NCI-H128 (cell line): ENCODE results near the gene LITAF.
A peak's percentile ranks its signal among the peaks of the same experiment; 100 is the strongest.
"Not testable (repeated sequence)": the region's sequence is repeated elsewhere in the genome, so short reads cannot be mapped to it uniquely, and the experiment has no call there.

Experiments
- DNase-seq: peaks from one replicate; lab custom pipeline; 2025; ENCODE audit not compliant: unreplicated experiment; lab: John Stamatoyannopoulos, UW

Gene LITAF

GRCh38 chr16:11621539-11621919, 34.8 kb upstream of the LITAF start:
- no peak for DNase-seq

DNA sequence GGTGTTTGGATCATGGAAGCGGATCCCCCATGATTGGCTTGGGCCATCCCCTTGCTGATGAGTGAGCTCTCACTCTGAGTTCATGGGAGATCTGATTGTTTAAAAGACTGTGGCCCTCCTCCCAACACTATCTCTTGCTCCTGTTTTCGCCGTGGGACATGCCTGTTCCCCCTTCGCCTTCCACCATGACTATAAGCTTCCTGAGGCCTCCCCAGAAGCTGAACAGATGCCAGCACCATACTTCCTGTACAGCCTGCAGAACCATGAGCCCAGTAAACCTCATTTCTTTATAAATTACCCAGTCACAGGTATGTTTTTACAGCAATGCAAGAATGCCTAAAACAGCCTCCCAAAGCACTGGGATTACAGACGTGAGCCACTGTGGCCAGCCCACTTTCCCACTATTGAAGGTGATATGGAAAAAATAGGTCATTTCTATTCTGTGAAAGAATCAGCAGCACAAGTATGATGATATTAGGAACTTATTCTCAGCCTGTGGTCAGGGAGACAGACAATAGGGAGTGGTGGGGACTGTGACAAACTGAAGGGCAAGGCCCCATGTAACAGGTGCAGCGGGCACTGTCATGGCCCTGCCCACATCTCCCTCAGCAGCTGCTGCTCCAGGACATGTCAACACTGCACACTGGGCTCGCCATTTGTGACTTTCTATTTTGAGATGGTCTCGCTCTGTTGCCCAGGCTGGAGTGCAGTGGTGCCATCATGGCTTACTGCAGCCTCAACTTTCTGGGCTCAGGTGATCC, 33.7 kb upstream of the LITAF start:
- no peak for DNase-seq

DNA sequence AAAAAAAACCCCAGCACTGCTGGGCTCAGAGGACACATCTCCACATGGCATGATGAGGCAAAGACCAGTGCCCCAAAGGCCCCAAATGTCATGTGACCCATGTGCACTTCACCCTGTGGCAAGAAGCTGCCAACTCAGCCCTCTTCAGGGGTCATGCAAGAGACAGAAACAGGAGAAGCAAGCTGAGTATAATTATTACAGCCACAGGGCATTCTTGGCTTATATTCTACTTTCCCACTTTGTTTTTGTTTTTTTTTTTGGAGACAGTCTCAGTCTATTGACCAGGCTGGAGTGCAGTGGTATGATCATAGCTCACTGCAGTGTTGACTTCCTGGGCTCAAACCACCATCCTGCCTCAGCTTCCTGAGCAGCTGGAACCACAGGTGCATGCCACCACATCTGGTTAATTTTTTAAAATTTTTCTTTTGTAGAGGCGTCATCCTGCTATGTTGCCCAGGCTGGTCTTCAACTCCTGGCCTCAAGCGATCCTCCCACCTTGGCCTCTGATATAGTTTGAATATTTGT, 32.7 kb upstream of the LITAF start:
- no peak for DNase-seq

GRCh38 chr16:11618107-11618717, 31.5 kb upstream of the LITAF start:
- DNase-seq, result no peak

- no peak for DNase-seq
Observed at GRCh38 chr16:11615748-11616447, 29.2 kb upstream of the LITAF start.

DNA sequence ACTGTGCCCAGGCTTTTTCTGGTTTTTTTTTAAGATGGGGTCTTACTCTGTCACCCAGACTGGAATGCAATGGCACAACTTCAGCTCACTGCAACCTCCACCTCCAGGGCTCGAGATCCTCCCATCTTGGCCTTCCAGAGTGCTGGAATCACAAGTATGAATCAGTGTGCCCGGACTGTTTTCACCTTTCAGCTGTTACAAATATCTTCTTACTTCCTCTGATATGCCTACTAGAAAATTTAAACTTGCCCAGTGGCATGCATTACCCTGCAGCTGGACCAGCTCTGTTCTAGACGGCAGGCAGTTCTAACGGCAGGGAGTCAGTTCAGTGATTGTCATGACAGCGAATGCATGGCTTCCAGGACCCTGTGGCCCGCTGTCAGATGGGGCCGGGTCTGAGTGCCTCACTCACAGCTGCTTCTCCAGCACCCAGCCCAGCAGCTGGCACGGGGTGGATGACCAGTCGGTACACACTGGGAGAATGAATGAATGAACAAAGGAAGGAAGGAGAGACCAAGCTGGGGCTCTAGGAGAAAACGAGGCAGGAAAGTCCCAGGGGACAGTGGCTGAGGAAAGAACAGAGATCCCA, 28.0 kb upstream of the LITAF start:
- DNase-seq, result no peak

- no peak for DNase-seq
Observed at GRCh38 chr16:11613381-11614303, 26.9 kb upstream of the LITAF start.

DNA sequence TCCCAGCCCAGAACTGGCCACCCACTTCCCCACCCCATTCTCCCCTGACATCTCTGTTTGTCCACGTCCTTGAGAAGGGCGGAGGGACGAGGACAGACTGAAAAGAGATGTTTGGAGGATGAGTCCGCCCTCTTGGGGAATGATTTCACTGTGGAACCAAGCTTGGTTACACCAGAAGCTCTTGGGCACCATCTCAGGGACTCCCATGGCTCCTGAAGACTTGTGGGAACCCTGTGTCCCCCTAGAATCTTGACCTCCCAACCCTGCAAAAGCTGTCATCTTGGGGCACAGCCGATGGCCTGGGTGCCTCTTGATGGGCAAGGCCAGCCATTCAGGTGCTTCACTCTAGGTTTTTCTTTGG, 25.9 kb upstream of the LITAF start:
- DNase-seq, result no peak

DNA sequence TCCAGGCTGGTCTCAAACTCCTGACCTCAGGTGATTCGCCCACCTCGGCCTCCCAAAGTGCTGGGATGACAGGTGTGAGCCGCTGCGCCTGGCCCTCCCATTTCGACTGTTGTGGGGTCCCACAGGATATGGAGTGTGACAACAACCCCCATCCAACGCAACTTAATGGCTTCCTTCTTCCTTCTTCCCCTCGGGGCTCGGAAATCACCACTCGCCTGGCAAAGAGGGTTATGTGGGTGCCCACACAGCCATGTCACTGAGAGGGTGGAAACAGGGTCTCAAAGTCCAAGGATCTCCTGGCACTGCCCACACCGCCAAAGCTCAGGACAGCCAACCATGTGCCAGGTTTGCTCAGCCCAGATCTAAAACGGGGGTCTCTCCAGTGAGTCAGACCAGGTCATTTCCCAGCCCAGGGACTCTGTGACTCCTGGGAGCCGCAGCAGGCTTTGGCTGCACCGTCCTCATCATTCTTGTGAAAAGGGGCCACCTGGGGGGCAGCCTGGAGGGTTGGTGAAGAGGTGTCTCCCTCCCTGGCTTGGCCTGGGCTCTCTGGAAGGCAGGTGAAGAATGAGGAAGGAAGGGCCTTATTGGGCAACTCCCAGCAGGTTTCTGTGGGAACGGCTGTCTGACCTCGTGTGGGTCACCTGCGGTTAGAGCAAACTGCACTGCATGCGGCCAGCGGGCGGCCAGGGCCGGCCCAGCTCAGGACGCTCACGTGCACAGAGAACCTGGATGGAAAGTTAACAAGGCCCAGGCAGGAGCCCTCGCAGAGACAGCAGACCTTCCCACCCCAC, 25.3 kb upstream of the LITAF start:
- no peak for DNase-seq

DNA sequence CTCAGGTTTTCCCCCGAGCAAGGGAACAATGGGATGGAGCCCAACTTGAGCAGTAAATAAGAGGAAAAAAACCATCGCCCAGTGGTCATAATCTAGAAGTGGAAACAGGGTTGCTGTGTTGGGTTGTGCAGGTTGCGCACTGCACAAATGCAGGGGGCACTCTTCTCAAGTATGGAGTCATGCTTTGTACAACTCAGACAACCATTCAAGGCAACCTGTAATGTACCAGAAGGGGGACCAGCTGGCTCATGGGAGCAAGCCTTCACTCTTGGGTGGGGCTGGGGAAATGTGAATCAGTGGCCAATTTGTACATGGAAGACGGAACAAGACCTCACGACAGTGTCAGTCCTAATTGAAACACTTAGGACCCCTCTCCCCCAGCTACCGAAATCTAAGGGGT, 23.9 kb upstream of the LITAF start:
- DNase-seq, result no peak

DNA sequence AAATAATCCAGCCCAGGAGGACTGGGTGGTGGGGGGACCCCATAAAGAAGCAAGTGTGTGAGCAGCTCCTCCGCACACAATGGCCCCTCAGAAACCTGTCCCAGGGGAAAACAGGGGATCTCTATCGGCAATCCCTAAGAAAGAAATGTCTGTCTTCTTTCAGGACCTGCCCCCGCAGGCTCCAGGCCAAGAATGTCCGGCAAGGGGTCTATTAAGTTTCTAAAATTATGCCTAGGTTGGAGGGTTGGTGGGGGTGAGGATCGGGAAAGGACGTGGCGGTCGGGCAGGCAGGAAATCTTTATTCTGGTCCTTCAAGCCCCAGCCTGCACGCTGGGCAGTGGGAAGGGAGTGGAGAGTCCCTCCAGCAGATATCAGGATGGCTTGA, 23.4 kb upstream of the LITAF start:
- no peak for DNase-seq

DNA sequence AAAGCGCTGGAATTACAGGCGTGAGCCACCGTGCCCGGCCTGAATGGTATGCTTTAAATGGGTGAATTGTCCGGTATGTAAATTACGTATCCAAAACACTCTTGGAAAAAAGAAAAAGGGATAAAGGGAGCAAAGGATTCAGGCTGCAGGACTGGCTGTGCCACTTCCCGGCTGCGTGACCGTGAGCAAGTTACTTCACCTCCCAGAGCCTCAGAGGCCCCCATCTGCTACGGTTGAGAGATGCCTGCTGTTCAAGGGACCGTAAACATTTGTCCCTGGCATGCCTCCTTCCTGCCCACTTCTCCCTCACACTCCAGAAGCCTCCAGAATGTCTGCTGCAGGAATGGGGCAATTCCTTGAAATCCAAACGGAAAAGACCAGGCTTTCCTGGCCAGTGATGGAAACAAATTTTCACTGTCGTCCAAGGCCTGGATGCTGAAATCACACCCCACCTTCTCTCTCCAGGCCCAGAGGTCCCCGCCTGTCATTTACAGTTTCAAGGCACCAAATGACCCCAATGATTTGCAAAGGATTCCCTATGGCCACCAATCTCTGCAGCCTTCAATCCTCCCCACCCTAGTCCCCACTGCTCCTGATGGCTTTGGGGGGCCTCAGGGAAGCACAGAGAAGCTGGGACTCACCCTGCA, 22.9 kb upstream of the LITAF start:
- DNase-seq, result no peak

DNA sequence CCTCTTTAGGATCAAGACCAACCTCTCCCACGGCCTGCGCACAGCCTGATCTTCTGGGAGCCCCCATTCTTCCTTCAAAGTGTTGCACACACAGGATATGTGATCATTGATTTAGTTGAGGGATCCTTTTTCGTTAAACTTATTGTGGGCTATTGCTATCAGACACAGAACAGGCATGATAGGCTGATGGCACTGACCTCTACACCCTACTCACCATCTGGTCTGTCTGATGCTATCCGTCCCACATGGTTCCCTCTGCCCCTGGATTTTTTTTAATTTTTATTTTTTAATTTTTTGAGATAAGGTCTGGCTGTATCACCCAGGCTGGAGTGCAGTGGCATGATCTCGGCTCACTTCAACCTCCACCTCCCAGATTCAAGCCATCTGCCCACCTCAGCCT, 19.2 kb upstream of the LITAF start:
- no peak for DNase-seq

GRCh38 chr16:11605564-11605886, 18.8 kb upstream of the LITAF start:
- DNase-seq, result no peak

- no peak for DNase-seq
Observed at GRCh38 chr16:11604783-11605563, 18.3 kb upstream of the LITAF start.

DNA sequence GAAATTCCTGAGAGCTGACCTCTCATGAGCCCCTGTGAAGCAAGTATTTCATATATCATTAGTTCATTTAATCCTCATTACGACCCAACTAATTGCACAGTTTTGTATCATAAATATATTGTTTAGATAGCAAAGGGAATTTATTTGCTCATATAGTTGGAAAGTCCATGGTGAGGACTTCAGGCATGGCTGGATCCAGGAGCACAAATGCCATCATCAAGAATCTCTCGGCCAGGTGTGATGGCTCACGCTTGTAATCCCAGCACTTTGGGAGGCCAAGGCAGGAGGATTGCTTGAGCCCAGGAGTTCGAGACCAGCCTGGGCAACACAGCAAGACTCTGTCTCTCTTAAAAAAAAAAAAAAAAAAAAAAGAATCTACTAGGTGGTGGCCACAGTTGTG, 17.6 kb upstream of the LITAF start:
- DNase-seq, result not testable (repeated sequence)

- DNase-seq, result no peak
Observed at GRCh38 chr16:11603331-11603750, 16.6 kb upstream of the LITAF start.

DNA sequence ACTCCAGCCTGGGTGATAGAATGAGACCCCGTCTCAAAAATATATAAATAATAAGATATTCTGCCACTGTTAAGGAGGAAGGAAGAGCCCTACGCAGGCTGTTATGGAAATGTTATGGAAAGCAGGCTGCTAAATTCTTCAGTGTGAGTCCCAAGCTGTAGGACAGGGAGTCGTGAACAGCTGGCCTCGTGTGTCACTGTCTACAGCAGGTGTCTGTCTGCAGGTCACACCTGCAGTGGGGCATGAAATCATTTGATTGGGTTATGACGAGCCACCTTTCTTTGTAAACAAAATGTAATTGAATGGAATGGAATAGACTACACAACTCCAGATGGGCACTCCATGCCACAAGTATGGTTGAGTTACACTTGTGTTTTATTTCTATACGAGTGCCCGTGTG, 15.6 kb upstream of the LITAF start:
- DNase-seq, result peak; percentile 51

- DNase-seq, result no peak
Observed at GRCh38 chr16:11601911-11602310, 15.2 kb upstream of the LITAF start.
